ENCODE measurements around the gene ABCF3. TPM values are rescaled to one million over a fixed set of nuclear protein-coding genes. Genes with fewer than 3 reads are reported as not detected.

Gene ABCF3
- total RNA-seq, 1 donor from 2014 or later = 60.5 TPM

DNA sequence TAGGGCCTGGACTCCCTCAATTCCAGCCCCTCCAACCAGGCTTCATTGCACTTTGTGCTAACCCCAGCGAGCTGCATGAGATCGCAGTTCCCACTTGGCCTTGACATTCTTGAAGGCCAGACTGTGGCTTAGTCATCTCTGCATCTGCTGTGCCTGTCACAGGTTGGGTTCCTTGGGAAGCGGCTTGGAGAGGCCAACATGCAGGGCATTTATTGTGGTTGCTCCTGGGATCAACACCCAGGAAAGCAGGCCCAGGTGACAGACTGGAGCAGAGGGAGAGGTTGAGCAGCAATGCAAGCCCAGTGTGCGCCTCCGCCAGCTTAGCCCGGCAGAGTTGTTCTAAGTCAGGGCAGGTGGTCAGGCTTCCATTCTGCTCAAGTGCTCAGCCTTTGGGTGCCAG is 10.5 kb downstream of the ABCF3 start:
- H3K27ac Mint-ChIP-seq (ENCODE audit: unreplicated experiment) = no peak overlapping the region
- DNase-seq (ENCODE audit: extremely low spot score, unreplicated experiment) = no peak
- H3K9me3 Mint-ChIP-seq (ENCODE audit: unreplicated experiment) = no peaks in the 10 kb centered on the region
- no peaks in the 10 kb centered on the region for H3K4me1 Mint-ChIP-seq (ENCODE audit: unreplicated experiment)
- TF ChIP-seq, protein P1, sequence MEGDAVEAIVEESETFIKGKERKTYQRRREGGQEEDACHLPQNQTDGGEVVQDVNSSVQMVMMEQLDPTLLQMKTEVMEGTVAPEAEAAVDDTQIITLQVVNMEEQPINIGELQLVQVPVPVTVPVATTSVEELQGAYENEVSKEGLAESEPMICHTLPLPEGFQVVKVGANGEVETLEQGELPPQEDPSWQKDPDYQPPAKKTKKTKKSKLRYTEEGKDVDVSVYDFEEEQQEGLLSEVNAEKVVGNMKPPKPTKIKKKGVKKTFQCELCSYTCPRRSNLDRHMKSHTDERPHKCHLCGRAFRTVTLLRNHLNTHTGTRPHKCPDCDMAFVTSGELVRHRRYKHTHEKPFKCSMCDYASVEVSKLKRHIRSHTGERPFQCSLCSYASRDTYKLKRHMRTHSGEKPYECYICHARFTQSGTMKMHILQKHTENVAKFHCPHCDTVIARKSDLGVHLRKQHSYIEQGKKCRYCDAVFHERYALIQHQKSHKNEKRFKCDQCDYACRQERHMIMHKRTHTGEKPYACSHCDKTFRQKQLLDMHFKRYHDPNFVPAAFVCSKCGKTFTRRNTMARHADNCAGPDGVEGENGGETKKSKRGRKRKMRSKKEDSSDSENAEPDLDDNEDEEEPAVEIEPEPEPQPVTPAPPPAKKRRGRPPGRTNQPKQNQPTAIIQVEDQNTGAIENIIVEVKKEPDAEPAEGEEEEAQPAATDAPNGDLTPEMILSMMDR (IDR thresholded peaks at IDR 0.05) = no peak
- no peaks in the 10 kb centered on the region for H3K27me3 Mint-ChIP-seq (ENCODE audit: unreplicated experiment)
- peaks cover 34% of the 10 kb centered on the region for H3K36me3 Mint-ChIP-seq (ENCODE audit: unreplicated experiment)
- no peak overlapping the region for H3K4me3 Mint-ChIP-seq (ENCODE audit: unreplicated experiment)

DNA sequence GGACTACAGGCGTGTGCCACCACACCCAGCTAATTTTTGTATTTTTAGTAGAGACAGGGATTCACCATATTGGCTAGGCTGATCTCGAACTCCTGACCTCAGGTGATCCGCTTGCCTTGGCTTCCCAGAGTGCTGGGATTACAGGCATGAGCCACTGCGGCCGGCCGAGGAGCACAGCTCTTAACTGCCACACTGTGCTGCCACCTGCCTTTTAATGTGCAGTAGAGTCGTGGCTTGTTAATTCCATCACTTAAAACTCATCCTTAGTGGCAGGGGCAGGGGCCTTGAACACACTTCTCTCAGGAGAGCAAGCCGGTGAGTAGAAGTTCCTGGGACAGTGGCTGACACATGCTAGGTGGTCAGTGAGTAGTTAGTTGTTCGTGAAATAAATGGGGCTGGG is 12.5 kb downstream of the ABCF3 start:
- Mint-ChIP-seq H3K9me3 (ENCODE audit: unreplicated experiment) (no peaks in the 10 kb centered on the region), H3K4me3 (ENCODE audit: unreplicated experiment) (no peak overlapping the region), H3K27me3 (ENCODE audit: unreplicated experiment) (peaks cover 3% of the 10 kb centered on the region), H3K36me3 (ENCODE audit: unreplicated experiment) (peaks cover 19% of the 10 kb centered on the region), H3K4me1 (ENCODE audit: unreplicated experiment) (no peaks in the 10 kb centered on the region), H3K27ac (ENCODE audit: unreplicated experiment) (no peak overlapping the region)
- no peak for DNase-seq (ENCODE audit: extremely low spot score, unreplicated experiment)
- TF ChIP-seq, protein P1 (IDR thresholded peaks at IDR 0.05) = no peak

DNA sequence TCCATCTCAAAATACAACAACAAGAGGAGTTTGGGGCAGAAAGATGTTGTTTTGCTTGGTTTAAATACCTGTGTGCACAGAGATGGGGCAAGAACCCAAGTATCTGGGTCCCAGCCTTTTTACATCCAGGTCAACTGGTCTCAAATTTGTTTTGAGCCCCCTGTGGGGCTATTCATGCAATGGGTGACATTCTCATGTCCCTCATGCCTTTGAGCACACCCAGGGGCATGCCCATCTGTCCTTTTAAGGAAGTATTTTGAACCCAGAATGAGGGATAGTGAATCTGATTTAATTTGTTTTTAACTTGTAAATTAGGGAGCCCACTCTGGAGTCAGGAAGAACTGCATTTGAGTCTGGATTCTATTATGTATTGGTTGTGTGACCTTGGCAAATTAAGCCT is 14.8 kb downstream of the ABCF3 start:
- Mint-ChIP-seq H3K27ac (ENCODE audit: unreplicated experiment) (no peak overlapping the region), H3K4me1 (ENCODE audit: unreplicated experiment) (no peaks in the 10 kb centered on the region), H3K27me3 (ENCODE audit: unreplicated experiment) (peaks cover 6% of the 10 kb centered on the region), H3K9me3 (ENCODE audit: unreplicated experiment) (no peaks in the 10 kb centered on the region), H3K36me3 (ENCODE audit: unreplicated experiment) (peaks cover 2% of the 10 kb centered on the region), H3K4me3 (ENCODE audit: unreplicated experiment) (no peak overlapping the region)
- TF ChIP-seq, protein P1 (IDR thresholded peaks at IDR 0.05) = no peak
- no peak for DNase-seq (ENCODE audit: extremely low spot score, unreplicated experiment)

DNA sequence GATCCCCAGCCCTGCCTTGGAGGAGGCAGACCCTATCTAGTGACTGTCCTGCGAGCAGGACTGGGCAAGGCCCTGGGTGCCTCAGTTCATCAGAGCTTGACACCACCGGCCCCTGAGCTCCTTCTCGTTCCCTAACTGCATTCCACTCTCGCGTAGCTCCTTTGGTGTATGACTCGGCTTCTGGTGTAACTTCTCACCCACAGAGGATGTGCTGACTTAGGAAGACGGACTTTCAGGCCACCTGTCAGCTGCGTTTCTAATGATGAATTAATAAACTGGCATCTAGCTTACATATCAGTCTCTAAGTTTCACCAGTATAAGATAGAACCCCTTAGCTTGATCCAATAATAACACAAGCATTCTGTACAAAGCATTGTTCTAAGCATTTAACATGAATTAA is 17.5 kb downstream of the ABCF3 start:
- Mint-ChIP-seq H3K27me3 (ENCODE audit: unreplicated experiment) (peaks cover 22% of the 10 kb centered on the region), H3K27ac (ENCODE audit: unreplicated experiment) (no peak overlapping the region), H3K4me3 (ENCODE audit: unreplicated experiment) (no peak overlapping the region), H3K4me1 (ENCODE audit: unreplicated experiment) (no peaks in the 10 kb centered on the region), H3K9me3 (ENCODE audit: unreplicated experiment) (no peaks in the 10 kb centered on the region), H3K36me3 (ENCODE audit: unreplicated experiment) (no peaks in the 10 kb centered on the region)
- TF ChIP-seq, protein P1 (IDR thresholded peaks at IDR 0.05) = no peak
- DNase-seq (ENCODE audit: extremely low spot score, unreplicated experiment) = no peak

DNA sequence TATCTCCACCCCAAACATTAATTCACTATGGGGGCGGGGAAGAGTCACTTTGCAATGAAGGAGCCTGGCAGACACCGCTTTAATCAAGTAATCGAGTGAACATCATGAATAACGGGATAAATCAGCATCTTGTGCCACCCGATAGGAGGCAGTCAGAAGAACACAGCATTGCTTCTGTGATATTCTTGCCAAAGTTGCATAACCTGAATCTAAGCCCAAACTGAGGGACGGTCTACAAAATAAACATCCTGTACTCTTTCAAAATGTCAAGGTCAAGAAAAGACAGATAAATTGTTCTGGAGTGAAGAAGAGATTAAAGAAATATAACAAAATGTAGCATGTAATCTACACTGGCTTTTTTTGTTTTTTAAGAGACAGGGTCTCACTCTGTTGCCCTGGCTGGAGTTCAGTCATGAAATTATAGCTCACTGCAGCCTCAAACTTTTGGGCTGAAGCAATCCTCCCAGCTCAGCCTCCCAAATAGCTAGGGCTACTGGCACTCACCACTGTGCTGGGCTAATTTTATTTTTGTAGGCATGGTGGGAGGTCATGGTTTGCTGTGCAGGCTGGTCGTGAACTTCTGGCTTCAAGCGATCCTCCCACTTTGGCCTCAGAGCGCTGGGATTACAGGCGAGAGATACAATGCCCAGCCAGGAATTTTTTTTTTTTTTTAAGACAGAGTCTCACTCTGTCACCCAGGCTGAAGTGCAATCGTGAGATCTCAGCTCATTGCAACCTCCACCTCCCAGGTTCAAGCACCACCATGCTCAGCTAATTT is 23.3 kb downstream of the ABCF3 start:
- TF ChIP-seq, protein P1 (IDR thresholded peaks at IDR 0.05) = no peak
- Mint-ChIP-seq H3K4me1 (ENCODE audit: unreplicated experiment) (no peaks in the 10 kb centered on the region), H3K27me3 (ENCODE audit: unreplicated experiment) (peaks cover 45% of the 10 kb centered on the region), H3K36me3 (ENCODE audit: unreplicated experiment) (no peaks in the 10 kb centered on the region), H3K4me3 (ENCODE audit: unreplicated experiment) (no peak overlapping the region), H3K27ac (ENCODE audit: unreplicated experiment) (no peak overlapping the region), H3K9me3 (ENCODE audit: unreplicated experiment) (no peaks in the 10 kb centered on the region)
- DNase-seq (ENCODE audit: extremely low spot score, unreplicated experiment) = no peak

Measured in osteocyte (in vitro differentiated cells).